Activated CD4-positive, alpha-beta T cell treated with anti-CD3 and anti-CD28 coated beads, Interleukin-2, amount 50 U/mL, for 24 hours (primary cell): Measurements from ENCODE around the gene APOB.

Experiments used
- DNase-seq, 2 donors: peaks; one replicate each; pipeline ENCODE4 v3.0.0-alpha.2; 2020; ENCODE audit warnings: low read depth in 1 of 2, low spot score in 1 of 2

APOB gene

DNA sequence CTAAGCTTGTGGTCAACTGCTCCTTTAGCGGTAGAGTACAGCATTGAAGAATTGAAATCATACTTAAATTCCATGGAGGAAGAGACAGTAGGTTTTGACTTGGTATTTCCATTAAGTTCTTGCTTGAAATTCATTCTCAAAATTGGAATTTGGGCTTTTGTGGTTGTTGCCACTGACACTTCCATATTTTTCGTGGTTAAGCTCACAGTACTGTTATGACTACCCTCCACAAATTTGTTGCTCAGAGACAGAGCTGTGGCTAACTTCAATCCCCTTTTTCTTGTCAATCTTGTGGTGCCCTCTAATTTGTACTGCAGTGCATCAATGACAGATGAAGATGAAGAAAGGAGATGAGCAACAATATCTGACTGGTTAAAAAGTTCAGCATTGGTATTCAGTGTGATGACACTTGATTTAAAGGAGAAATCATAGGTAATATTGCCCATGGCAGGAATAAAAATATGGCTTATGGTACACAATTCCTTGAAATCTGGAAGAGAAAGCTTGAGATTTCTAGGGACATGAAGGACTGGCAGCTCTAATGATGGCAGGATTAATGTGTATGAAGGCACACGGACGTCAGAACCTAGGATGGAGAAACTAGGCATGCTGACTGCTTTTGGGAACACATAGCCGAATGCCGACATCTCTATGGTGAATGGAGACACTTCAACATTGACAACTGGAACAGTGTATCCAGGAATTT, 37.3 kb downstream of the APOB start:
- no peak for DNase-seq

DNA sequence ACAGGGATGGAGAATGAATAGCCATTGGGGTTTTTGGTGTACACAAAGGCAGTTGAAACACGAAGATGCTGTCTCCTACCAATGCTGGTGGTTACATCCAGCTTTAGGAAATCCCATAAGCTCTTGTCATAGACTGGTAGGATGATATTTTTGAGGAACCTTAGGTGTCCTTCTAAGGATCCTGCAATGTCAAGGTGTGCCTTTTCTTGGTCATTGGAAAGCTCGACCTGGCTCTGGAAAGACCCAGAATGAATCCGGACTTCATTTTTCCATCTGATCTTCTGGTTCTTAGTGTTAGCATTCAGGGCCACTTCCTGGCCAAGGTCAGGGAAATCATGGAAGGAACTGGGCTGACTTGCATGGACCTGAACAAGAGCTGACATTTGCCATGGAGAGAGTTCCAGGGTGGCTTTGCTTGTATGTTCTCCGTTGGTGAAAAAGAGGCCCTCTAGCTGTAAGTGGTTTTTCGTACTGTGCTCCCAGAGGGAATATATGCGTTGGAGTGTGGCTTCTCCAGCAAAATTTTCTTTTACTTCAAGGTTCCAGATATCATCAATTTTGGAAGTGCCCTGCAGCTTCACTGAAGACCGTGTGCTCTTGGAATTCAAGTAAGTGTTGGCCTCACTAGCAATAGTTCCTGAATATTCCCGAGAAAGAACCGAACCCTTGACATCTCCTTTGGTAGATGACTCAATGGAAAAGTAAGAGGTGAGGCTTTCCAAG, 38.0 kb downstream of the APOB start:
- no peak for DNase-seq

DNA sequence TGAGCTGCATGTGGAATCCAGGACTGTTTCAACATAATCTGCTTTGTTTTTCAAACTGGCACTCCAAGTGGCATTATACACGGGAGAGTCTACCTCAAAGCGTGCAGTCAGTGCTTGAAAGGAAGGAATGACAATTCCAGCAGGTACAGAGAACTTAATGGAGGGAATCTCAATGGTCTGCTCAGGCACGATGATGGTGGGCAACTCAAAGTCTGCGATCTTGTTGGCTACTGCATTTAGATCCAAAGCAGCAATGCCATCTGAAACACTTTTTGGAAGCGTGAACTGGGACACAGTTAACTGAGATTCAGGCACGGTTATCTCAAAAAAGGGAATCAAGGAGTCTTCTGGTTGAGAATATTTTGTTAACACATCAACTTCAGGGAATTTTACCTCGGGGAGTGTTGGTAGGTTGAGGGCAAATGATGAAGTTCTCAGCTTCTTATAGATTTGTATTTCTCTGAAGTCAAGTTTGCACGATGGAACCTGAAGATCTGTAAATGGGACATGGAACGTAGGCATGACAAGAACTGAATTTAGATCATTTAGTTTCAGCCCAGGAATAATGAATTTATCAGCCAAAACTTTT, 38.7 kb downstream of the APOB start:
- no peak for DNase-seq

DNA sequence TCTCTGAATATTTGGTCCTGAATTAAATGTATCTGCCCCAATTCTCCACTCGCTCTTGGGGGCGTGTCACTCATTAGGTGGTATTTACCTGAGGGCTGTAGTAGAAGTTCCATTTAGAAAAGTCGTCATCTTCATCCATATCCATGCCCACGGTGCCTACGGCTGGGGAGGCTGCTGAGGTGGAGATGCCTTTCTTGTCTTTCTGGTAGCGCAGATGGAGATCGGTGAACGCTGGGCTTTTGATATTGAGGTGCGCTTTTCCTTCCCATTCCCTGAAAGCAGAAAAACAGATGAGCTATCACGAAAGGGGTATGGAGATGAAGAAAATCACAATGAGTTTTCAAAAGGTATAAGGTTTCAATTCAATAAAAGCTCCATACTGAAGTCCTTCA, 39.7 kb downstream of the APOB start:
- DNase-seq, result no peak

DNA sequence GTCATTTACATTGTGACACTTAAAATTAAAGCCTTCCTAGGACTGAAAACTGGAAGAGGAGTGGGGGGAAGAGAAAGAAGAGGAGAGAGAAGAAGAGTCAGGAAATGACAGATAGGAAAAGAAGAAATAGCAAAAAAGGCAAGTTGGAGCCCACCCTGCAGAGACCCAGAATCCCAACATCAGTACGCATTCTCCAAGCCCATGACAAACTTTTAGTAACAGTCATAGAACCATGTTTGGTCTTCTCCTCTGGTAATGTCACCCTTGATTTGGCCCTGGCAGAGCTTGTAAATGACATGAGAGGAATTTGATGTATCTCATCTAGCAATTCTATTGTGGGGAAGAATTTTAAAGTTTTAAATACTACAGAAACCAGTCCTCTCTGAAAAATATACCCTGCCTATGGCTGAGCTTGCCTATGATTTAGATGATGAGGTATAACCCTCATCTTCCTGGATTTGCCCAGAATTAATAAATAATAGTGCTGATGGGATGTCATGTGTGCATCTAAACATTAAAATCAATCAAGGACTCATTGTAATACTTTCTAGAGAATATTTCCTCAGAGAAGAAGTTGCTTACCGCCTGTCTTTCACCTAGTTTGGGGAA, 40.2 kb downstream of the APOB start:
- no peak for DNase-seq

DNA sequence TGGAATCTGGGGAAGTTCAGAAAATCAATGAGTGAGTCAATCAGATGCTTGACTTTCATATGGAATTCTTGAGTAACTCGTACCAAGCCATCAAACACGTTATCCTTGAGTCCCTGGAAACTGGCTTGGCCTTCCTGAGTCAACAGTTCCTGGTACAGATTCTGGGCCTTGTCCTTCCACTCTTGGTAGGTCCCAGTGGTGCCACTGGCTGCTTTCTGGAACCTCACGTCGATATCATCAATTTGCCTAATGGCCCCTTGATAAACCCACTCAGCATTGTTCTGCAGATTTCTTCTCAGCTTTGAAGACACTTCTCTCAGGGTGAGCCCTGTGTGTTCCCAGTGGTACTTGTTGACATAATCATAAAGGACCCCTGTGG, 41.1 kb downstream of the APOB start:
- DNase-seq, result no peak

DNA sequence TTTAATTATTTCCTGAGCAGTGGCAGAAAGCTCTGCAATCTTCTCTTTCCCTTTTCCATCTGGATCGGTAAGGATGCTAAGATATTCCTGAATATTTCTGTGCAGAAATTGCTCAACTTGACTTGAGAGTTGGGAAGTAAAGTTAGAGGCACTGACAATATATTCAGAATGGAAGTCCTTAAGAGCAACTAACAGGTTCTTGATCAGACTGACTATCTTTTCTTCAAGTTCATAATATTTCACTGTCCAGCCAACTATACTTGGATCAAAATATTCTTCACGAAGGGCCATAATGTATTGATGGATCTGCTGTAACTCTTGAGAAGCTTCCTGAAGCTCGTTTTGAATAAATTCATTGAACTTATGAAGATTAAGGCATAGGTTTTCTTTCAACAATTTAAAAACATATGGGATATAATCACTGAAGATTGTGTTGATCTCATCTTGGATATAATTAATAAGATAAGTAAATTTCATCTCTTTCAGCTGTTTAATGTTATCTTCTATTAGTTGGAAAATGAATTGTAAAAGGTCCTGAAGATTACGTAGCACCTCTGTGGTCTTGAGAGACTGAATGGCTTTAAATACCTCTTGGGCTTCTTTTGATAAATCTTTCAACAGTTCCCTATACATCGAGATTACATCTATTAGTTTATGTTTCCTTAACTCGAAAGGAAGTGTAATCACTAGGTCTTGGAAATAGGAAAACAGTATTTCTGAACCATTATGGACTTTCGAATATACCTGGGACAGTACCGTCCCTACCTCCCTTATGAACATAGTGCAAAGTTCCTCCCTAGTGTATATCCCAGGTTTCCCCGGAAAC, 41.7 kb downstream of the APOB start:
- DNase-seq, result no peak

DNA sequence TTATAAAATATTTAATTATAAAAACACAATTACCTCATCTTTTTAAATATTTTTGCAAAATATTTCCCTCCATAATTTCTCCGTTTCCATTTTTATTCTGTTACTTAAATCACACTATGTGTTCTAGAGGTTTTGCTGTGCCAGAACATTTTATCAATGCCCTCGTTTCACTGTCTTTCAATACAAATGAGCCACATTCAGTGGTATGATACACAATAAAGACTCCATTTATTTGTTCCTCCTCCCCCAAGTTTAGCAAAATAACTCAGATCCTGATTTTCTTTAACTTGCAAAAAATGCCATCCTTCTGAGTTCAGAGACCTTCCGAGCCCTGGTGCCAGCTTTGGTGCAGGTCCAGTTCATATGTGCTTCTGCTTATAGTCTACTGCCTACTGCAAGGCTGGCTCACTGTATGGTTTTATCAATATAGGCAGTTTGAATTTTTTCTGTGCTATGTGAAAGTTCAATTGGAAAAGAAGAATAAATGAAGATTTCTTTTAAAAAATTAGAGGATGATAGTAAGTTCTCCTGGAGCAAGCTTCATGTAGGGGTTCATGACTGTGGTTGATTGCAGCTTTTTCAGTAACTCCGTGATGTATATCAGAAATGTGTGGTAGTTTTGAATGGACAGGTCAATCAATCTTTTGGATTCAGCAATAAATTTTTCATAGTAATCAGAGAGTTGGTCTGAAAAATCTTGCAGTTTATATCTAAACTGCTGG, 42.5 kb downstream of the APOB start:
- DNase-seq, result no peak

DNA sequence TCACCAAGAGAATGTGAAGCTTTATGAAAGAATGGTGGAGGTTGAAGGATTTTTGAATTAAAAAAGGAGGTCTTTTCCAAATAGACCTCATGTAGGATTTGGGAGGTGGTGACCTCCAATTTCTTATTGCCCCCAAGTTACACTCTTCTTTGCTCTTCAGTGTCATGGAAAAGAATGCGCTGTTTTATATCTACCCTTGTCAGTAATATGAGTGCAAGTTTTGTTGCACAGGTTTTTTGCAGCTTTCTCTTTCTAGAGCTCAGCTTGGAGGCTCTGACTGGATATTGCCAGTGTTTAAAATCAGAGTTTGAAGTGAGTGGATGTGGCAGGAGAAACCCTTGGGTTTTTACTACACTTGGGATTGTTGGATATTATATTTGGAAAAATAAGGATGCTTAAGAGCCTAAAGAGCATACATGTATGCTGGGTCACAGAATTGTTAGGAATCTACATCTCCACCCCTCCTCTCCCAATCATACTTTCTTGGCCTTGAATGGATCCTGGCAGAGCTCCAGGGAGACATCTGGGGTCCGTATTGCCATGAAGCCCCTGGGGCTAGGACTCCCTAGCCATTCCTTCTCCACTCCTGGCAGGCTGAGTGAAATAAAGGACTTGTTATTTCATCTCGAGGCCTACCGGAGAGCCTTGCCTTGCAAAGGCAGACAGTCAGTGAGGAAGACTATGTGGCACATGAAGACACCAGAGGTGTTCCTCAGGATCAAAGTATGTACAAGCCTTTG, 43.8 kb downstream of the APOB start:
- DNase-seq, result no peak

DNA sequence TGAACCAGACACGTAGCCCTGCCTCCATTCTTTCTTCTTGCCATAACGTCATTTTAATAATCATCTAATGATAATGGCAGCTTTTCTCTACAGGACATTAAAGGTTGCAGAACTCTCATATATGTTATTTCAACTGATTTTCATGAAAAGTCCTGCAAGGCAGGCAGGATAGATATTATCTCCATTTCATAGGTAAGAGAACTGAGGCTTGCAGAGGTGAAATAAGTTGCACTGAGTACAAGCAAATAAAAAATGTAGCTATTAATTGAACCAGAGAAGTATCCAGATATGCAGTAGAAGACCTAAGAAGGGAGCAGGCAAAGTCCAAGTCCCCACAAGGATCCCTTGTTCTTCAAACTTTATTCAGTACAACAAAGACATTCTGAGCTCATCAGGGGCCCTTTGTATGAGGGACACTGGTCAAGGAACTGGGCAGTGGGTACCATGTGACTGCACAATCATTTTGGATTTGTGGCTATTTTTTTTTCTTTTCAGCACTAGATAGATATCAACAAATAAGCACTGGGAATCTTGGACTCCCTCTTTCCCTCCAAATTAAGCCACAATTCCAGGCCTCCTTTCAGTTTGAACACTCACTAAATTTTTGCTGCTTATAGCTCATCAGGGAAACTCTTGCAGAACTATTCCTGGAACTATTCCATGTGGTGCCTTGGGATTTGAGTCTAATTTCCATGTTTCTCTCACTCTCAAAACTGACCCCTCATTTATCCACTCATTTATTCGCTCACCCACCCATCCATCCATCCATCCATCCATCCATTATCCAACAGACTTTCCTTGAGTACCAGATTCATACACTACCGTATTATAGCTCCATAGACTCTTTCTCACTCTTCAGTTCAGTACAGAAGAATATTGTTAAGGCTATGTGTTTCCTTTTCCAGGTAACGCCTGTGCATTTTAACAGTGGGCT, 44.6 kb downstream of the APOB start:
- no peak for DNase-seq

DNA sequence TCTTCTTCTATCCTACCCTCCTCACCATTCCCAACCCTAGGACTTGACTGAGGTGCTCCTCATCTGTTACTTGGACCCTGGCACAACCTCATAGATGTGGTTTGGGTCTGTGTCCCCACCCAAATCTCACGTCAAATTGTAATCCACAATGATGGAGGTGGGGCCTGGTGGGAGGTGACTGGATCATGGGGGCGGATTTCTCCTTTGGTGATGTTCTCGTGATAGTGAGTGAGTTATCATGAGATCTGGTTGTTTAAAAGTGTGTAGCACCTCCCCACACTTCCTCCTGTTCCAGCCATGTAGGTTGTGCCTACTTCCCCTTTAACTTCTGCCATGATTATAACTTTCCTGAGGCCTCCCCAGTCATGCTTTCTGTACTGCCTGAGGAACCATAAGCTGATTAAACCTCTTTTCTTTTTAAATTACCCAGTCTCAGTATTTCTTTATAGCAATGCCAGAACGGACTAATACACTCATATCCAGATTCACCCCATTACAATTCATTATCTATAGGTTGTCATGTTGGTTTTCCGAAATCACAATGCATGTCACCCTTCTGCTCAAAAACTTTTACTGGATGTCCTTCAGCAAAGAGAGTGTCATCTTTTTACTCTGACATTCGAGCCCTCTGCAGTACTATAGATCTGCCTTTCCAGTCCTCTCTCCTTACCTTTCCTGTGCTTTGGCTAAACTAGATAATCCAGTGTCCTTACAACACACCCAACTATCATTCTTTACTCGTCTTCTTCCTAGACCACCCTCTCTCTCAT, 45.7 kb downstream of the APOB start:
- DNase-seq, result no peak

DNA sequence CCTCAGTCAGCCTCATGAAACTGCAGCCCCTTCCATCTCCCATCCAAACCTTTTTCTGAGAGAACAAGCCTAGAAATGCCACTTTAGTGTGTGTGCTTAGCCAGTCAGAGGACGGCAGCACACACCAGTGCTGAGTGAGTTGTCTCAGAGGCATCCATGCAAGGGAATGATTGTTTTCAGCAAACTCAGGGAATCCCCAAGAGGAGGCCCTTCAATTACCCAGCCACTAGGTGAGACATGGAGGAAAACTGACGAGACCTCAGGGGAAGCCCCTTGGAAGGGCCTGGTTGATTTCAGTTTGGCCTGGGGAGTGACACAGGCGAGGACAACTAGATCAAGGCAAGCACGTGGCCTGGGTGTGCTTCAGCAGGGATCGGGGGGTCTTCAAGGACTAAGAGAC, 49.7 kb downstream of the APOB start:
- DNase-seq, result no peak

DNA sequence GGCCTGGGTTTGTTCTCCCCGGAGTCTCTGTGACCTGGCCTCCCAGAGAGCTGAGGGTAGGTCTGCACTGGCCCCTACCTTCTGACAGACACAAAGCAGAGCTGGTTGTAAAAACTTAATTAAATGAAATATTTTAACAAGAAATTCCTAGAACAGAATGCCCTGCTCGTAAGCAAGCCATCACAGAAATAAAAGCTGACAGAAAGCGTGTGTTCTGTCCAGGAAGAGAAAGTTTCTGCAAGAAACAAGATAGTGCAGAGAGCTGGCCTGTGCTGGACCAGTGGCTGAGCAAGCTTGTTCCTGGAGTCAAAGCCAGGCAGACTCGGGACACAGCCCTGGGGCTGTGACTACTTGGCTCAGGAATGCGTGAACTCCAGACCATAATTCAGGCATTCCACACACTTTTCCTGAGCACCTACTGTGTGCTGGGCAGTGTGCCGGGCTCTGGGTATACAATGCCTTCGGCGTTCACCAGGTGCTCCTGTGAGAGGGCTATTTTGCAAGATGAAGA, 51.6 kb downstream of the APOB start:
- no peak for DNase-seq

DNA sequence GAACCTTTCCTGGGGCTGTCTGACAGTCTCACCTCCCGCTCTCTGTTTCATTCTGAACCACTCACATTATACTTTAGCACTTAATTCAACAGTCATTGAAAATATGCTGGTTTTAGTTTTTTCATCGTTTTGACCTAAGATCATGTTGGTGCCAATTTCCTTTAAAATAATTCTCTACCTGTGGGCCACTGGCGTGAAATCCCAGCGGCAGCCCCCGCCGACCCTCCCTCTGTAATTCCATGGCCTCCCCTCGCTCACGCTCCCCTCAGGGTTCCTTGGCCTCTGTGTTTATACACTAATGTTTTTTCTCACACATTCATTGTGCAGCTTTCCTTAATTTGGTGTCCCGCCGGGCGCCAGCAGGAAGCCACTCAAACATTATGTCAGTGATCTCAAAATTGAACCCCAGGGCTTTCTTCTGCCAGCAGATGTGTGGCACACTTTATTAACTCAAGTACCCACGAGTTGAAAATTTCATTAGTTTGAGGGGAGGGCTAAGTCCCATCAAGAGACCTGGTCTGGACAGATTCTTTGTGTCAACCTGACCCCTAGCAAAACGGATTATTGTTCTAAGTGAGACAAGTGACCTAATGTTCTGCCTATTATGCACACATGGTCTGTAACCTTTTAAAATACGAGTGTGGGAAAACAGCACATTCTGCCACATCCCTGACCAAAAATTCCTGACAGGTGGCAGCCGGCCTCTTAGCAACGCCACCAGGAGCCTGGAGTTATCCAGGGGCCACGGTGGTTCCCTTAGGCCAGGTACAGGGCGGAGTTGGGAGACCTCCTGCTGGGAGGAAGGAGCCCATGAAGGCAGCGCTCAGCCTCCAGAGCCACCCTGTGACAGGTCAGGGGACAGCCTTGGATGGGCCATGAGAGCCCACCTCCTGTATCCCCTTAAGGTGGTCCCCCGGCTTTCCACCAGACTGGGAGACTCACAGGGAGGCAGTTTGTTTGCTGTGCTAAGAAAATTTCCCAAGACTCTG, 53.1 kb downstream of the APOB start:
- no peak for DNase-seq

DNA sequence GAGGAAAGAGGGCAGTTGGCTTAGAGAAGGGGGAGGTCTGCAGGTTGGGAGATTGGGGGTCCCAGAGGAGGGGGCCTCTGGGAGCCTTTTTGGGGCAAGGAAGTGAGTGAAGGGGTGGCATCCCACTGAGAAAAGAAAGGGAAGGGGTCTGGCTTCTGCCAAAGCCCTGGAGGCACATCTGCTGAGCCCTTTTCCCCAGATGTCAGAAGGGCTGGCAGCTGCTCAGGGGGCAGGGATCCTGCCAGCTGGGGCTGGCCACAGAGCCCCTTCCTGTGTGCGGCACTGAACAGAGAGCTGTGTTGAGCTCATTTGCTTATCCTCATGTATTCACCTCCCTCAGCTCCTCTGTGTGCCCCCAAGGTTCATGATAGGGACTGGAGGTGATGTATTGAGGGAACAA, 54.5 kb downstream of the APOB start:
- DNase-seq, result no peak

DNA sequence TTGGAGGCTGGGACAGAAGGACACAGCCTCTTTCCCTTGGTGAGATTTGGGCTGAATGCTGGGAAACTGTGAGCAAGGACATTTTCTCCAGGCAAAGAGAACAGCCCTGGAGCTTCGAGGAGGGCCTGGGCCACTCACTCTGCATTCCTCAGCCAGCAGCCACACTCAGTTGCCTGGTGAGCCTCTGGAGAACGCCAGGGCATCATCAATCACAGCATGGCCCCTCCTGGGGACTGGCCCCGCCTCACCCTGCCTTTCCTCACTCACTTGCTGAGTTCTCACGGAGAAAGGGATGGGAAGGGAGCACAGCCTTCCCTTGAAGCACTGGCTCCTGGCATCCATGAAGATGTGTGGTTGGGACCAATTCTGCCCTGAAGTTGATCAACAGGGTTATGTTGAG, 55.0 kb downstream of the APOB start:
- DNase-seq, result no peak
